ENCODE data around the gene PRSS22.

- TF ChIP-seq CTCF (optimal IDR thresholded peaks at IDR 0.05 in 1 of 3, IDR thresholded peaks at IDR 0.05 in 1 of 3, conservative IDR thresholded peaks at IDR 0.05 in 1 of 3; ENCODE audit: extremely low read depth in 1 of 3, insufficient read depth in 2 of 3, low read length in 3 of 3) (no peak), EZH2 (IDR thresholded peaks at IDR 0.05; ENCODE audit: low read length) (no peak)
Measured at GRCh38 chr16:2815299-2815771, 42.6 kb downstream of the PRSS22 start.
